ENCODE results near the gene GPATCH8. TPM values are rescaled to one million over a fixed set of nuclear protein-coding genes. Genes with fewer than 3 reads are reported as not detected.

Gene GPATCH8
- total and polyA plus RNA-seq, 10 of the 15 experiments (the other 5 are each of a cell fraction or from before 2014, with no cell fraction given) = 11.7 to 45.1 (median 21.3) TPM

- peak in 1 of 2 experiments; percentile 38; a peak in 1 of 3 replicates for TF ChIP-seq EGR1 (IDR thresholded peaks at IDR 0.05; ENCODE audit: borderline replicate concordance in 1 of 2, low read depth in 2 of 2, low read length in 2 of 2)
- no peak for TF ChIP-seq SREBF2 (IDR thresholded peaks at IDR 0.05; ENCODE audit: low read length)
- TF ChIP-seq KLF5 (IDR thresholded peaks at IDR 0.05; ENCODE audit: partially characterized antibody) = no peak
- no peak for TF ChIP-seq MXI1 (IDR thresholded peaks at IDR 0.05; ENCODE audit: low read depth, low read length)
- TF ChIP-seq SUZ12 (IDR thresholded peaks at IDR 0.05; ENCODE audit: unreplicated experiment) = no peak
- no peak for TF ChIP-seq TCF12 (IDR thresholded peaks at IDR 0.05; ENCODE audit: low read depth, low read length)
- peak; percentile 93 for TF ChIP-seq LARP7 (IDR thresholded peaks at IDR 0.05)
- TF ChIP-seq SMAD5 (IDR thresholded peaks at IDR 0.05; ENCODE audit: low read depth) = no peak
- no peak for TF ChIP-seq KAT2A (conservative IDR thresholded peaks at IDR 0.05; ENCODE audit: control insufficient read depth, low read depth, low read length)
- no peak for TF ChIP-seq ZNF622 (IDR thresholded peaks at IDR 0.05)
- TF ChIP-seq ETV6 (conservative IDR thresholded peaks at IDR 0.05 in 1 of 2, IDR thresholded peaks at IDR 0.05 in 1 of 2; ENCODE audit: borderline replicate concordance in 1 of 2, low read depth in 1 of 2) = no peak
- peak; percentile 72 for TF ChIP-seq IKZF1 (conservative IDR thresholded peaks at IDR 0.05)
- TF ChIP-seq BCL11A (IDR thresholded peaks at IDR 0.05; ENCODE audit: low read depth, low read length) = no peak
- TF ChIP-seq REST (IDR thresholded peaks at IDR 0.05; ENCODE audit: low read depth, low read length) = no peak
- TF ChIP-seq RBBP5 (conservative IDR thresholded peaks at IDR 0.05) = no peak
- peak; percentile 25; the same call in 1 of the 2 replicates for TF ChIP-seq RAD21 (IDR thresholded peaks at IDR 0.05; ENCODE audit: insufficient read depth, low read depth, low read length)
- TF ChIP-seq STAT3 (IDR thresholded peaks at IDR 0.05; ENCODE audit: low read depth, low read length) = no peak
- TF ChIP-seq RUNX3 (IDR thresholded peaks at IDR 0.05; ENCODE audit: low read length) = no peak
- no peak for TF ChIP-seq SMC3 (IDR thresholded peaks at IDR 0.05; ENCODE audit: borderline replicate concordance, low read length)
- peak; percentile 28; the same call in 1 of the 2 replicates for TF ChIP-seq YY1 (IDR thresholded peaks at IDR 0.05; ENCODE audit: low read depth, low read length)
- no peak for TF ChIP-seq ZBED1 (IDR thresholded peaks at IDR 0.05; ENCODE audit: borderline replicate concordance)
- TF ChIP-seq USF1 (IDR thresholded peaks at IDR 0.05; ENCODE audit: borderline replicate concordance, extremely low read length, insufficient read depth, low read depth, low read length) = no peak
- no peak for TF ChIP-seq SKIL (IDR thresholded peaks at IDR 0.05; ENCODE audit: low read depth, poor library complexity, severe bottlenecking)
- no peak for TF ChIP-seq PKNOX1 (IDR thresholded peaks at IDR 0.05)
- no peak for TF ChIP-seq CBFB (IDR thresholded peaks at IDR 0.05; ENCODE audit: low read depth)
- no peak for TF ChIP-seq CBX5 (IDR thresholded peaks at IDR 0.05; ENCODE audit: low read depth)
These were observed 139.5 kb downstream of the GPATCH8 start, which contains the start of gene FAM171A2 (continued) for GRCh38 chr17:44363613-44364159.

Data from GM12878 (cell line).